ENCODE results near the gene ATXN2.
"Not testable (repeated sequence)": the region's sequence is repeated elsewhere in the genome, so short reads cannot be mapped to it uniquely, and the experiment has no call there.

The ATXN2 gene

DNA sequence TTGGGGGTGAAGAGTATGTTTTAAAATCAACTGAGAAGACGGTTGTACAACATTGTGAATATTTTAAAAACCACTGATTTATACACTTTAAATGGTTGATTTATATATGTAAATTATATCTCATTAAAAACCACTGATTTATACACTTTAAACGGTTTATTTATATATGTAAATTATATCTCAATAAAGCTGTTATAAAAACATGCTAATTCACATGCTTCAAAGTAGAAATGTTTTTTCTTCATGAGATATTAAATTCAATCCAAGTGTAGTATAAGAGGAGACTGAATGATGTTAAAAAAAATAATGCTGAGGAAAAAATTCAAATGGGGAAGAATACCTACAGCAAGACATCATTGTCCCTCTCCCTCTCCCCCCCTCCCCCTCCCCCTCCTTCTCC, 92.9 kb downstream of the ATXN2 start:
- no peak for DNase-seq (ENCODE audit: low read depth)

DNA sequence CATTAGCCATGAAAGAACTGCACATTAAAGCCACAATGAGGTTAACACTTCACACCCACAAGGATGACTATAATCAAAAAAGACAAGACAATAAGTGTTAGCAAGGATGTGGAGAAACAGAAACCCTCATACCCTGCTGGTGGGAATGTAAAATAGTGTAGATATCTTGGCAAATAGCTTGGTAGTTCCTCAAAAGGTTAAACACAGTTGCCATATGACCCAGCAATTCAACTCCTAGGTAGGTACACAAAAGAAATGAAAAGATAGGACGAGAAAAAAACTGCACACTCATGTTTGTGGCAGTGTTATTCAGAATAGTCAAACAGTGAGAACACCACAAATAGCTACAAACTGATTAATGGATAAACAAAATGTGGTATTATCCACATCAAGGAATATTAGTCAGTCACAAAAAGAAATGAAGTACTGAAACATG, 93.5 kb downstream of the ATXN2 start:
- DNase-seq (ENCODE audit: low read depth): no peak

DNA sequence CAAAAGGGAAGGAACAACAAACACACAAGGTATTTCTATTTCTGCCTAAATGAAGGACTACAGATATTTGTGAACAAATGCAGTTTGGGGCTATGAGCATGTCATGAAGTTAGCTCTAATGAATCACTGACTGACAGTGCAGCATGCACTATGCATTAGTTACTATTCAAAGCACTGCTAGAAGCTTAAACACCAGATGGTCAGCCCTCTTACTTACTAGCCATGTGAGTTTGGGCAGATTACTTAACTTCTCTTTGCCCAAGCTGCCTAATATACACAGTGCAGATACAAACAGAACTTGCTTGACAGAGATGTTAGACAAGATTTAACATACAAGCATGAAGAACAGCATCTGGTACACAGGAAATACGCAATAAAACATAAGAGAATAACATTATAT, 96.0 kb downstream of the ATXN2 start:
- DNase-seq (ENCODE audit: low read depth): no peak

DNA sequence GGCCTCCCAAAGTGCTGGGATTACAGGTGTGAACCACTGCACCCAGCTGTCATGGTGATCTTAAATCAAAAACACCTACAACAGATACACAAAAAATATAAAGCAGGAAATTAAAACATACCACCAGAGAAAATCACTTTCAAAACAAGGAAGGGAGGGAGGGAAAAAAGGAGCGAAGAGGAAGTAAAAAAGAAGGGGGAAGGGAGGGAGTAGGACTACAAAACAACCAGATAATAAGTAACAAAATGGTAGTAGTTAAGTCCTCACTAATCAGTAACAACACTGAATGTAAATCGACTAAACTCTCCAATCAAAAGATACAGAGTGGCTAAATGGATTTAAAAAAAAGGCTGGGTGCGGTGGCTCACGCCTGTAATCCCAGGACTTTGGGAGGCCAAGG, 104.4 kb downstream of the ATXN2 start:
- no peak for DNase-seq (ENCODE audit: low read depth)

DNA sequence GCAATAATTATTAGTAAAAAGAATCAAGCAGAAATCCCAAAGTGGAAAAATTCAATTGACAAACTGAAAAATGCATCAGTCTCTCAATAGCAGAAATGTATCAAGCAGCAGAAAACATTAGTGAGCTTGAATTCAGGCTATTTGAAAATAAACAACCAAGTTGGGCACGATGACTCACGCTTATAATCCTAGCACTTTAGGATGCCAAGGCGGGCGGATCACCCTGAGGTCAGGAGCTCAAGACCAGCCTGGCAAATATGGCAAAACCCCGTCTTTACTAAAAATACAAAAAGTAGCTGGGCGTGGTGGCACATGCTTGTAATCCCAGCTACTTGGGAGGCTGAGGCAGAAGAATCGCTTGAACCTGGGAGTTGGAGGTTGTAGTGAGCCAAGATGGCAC, 106.1 kb downstream of the ATXN2 start:
- DNase-seq (ENCODE audit: low read depth): peak; percentile 16

DNA sequence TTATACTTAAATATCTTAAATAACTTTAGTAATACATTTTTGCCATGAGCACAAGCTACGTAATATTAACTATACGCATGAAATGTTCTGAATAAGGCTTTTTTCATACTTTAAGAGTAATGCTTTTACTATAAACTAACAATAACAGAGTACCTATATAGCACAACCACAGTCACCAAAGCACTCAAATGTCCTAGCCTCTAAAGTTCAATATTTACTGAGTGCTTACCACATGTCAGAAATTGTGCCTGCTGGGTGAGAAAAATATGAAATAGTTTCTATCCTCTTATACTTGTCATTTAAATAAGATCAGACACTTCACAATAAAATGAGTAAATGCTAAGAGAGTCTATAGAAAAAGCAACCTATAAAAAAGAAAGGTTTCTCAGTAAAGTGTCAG, 110.3 kb downstream of the ATXN2 start:
- no peak for DNase-seq (ENCODE audit: low read depth)

DNA sequence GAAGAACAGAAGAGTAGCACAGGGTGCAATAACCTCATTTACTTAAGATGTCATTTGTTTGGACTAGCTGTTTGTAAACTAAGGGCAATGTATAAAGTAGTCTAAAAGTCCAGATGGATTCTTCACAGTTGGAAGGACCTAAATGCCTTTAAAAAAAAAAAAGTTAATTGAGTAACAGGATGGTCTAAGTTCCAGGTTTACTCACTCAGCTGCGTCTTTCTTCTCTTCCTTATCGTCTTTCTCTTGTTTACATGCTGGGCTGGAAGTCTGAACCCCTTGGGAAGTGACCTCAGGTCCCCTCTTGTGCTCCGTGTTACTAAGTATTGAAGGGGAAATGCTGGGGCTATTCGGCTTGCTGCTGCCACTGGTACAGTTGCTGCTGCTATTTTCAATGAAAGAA, 110.8 kb downstream of the ATXN2 start:
- DNase-seq (ENCODE audit: low read depth): no peak

DNA sequence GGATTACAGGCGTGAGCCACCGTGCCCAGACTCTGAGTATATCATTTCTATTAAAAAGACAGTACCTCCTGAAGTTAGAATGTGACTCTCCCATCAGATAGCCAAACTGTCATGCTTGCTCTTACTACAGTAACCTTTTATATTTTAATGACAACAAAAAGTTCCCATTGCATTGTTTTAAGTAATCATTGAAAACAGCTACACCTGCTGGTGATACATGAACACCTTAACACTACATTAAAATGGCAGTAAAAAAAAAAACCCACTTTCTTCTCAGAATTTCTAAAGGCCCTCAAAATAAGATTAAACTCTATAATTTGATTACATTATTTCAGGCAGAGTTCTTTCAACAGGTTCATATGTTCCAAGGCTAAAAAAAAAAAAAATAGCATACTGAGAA, 116.7 kb downstream of the ATXN2 start:
- DNase-seq (ENCODE audit: low read depth): no peak

DNA sequence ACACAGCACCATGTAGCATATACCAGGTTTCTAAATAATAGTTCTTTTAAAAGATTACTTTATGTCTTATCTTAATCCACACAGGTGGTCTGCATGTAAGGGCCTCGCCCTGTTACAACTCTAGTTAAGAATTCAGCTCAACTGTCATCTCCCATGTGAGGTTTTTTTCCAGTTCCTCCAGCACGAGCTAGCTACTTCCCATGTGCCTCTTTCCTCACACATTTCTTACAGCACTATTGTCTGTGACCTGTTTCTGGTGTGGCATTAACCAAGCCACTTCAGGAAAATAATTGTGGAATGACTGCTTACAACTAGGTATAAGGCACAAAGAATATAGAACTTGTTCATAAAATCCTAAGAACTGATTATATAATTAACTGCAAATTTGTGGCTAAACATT, 127.9 kb downstream of the ATXN2 start:
- DNase-seq (ENCODE audit: low read depth): no peak

DNA sequence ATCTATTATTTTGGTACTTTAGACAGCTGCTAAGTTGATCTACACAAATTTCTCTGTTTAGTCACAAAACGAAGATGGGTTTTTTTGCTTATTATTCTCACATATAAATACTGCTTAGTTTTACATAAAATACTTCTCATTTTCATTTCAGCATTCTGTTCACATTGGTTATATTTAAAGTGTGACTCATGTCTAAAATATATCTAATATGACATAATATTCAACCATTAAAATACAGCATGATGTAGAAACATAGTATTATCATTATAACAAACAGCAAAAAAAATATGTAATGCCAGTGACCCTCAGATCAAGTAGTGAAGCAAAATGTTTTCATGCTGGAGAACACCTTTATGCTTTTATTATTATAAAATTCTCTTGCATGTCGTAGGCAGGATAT, 129.7 kb downstream of the ATXN2 start:
- no peak for DNase-seq (ENCODE audit: low read depth)

DNA sequence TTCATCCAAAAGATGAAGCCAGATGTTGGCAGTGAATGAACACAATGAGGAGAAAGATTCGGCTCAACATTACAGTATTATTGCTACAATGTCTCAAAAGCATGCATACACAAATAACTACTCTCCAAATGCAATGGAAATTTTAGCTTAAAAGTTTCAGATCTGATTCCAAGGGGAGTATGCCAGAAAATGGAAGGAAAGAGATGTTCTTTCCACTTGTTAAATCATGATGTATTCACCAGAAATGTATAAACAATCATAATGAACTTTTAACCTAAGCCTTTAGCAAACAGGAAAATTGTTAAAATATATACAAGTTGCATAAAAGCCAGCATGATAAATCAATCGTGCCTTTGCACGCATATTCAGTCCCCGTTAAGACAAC, 131.3 kb downstream of the ATXN2 start:
- peak; percentile 64 for DNase-seq (ENCODE audit: low read depth)

DNA sequence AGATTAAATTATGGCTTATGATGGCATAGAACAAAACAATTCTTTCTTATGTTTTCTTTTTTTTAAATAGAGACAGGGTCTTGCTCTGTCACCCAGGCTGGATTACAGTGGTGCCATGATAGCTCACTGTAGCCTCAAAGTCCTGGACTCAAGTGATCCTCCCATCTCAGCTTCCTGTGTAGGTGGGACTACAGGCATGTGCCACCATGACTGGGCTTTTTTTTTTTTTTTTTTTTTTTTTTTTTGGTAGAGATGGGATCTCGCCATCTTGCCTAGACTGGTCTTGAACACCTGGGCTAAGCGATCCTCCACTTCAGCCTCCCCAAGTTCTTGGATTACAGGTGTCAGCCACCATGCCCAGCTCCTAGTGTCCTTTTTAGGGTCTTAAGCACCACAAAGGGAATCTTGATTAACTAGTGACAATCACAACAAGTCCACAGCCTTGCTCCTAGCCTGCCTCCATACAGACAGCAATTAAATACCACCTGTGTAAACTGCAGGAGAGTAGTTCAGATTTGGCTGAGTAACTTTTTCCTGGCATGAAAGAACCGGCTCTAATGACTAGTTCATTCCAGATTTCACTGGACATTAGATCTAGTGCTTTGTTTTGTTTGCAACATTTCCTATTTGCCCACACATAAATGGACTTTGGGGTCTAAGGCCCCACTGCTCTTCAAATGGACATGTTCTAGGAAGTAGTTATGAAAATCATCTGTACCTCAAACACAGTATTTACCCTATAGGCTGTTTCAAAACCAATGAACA, 131.8 kb downstream of the ATXN2 start:
- DNase-seq (ENCODE audit: low read depth): peak; percentile 39

DNA sequence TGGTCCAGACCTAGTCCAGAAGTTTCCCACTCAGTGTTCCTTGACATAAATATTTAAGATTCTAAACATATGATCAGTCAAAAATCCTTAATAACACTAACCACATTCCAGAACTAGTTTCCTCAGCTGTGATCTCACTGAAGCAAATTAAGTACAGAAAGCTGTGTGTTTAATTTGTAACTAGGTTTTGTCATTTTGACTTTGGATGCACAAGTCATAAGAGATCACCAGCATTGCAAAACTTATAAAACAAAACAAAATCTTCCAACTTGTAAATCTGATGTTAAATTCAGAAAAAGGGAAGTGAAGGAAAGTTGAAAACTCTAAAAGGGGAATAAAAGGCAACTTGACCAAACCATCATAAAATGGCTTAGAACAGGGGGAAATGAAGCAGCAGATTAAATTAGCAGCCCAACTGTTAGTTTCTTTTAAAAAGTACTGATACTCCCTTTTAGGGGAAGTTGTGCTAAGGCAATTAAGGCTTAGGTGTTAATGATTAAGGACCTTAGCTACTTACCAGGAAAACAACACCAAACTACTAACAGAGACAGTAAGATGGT, 136.8 kb downstream of the ATXN2 start:
- DNase-seq (ENCODE audit: low read depth): peak; percentile 81

DNA sequence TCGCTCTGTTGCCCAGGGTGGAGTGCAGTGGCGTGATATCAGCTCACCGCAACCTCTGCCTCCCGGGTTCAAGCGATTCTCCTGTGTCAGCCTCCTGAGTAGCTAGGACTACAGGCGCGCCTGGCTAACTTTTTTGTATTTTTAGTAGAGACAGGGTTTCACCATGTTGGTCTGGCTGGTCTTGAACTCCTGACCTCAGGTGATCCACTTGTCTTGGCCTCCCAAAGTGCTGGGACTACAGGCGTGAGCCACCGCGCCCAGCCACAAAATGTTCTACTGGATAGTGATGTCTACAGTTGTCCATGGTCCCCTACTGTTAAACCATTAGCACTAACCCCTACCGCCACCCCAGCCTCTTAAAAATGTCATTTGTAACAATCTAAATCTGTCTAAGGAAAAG, 139.0 kb downstream of the ATXN2 start:
- not testable (repeated sequence) for DNase-seq (ENCODE audit: low read depth)

DNA sequence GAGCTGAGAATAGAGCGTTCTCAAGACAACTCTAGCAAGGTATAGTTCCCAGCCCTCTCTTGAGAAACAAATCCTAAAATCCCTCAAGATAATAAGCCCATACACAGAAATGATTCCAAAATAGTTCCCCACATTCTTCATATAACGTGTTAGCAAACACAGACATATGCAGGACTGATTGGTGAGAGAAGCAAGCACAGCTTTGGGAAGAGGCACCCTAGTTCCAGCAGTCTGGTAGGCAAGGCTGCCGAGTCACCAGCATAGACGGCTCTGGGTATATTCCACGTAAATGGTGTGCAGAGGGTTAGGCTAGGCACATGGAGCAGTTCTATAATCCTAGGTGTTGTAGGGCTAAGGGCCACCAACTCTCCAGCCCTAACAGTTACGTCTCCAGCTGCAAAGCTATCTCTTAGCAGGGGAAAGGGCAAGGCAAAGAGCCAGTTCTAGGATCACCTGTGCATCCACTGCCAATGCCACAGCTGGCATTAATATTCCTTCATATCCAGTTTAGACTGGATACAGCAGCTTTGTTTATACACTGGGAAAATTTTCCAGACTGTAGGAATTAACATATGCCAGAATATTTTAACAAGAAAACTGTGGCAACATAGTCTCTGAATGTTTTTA, 140.5 kb downstream of the ATXN2 start:
- DNase-seq (ENCODE audit: low read depth): no peak

DNA sequence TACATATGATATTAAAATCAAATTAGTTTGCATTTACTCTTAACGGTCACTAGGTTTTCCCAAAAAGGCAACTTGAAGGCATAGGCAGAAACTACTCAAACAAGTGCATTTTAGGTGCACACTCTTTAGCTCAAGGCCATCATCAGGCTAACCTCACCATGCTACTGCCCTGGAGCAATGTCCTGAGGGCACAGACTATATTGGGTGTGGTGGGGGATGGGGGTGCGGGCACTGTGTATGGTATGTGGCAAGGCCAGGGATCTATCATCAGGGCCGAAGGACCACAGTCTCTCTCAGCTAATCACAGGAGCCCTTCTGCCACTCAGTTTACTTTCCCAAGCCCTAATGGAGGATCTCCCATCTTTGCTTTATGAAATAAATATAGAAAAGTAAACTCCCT, 141.5 kb downstream of the ATXN2 start:
- DNase-seq (ENCODE audit: low read depth): no peak

DNA sequence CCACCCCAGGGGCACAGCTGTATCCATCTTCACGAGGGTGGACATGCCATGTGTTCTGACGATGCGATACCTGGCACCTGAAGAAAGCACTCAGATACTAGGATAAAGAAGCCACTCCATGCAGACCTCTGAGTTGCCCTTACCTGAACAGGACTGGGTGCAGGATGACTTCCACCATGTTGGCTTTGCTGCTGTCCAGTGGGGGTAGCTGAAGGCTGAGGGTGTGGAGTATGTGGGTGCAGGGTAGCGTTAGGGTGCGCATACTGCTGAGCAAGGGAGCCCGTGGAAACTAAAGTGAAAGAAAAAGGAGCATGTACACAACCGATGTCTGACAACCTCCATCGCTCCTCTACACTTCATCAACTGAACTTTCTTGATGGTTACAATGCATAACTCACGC, 142.0 kb downstream of the ATXN2 start:
- no peak for DNase-seq (ENCODE audit: low read depth)

DNA sequence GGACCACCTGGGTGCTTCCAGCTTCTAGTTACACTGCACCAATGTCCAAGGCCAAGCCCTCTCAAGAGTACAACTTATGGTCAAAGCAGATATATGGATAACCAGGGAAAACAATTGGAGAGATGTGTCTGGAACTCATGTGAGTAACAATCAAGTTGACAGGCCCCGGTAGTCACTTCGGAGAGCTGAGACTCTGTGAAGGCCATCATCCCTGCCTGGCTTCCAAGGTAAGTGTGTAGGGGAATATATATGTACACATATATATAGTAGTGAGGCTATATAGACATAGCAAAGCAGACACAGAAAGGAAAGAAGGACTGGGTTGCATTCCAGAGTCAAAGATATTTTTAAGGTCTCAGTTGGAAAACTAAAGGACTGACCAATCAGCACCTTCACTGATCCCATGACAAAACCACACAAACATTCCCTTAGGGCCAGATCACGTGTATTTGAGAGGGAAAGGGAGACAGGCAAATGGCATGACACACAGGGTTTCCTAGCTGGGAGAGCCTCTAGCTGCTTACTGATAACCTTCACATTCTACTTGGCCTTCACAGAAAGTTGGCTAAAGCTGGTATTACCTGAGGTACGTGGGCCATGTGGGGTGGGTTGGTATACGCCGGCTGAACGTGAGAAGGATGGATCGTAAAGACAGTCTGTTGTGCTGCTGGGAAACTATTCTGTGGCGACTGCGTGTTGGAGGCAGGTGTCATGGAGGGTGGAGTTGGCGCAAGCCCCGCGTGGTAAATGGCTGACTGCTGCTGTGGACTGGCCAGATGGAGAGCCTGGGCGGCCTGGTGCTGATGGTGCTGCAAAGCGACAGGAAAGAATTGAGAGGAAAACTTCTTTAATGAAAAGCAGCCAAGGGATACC, 143.4 kb downstream of the ATXN2 start:
- peak; percentile 65 for DNase-seq (ENCODE audit: low read depth)

DNA sequence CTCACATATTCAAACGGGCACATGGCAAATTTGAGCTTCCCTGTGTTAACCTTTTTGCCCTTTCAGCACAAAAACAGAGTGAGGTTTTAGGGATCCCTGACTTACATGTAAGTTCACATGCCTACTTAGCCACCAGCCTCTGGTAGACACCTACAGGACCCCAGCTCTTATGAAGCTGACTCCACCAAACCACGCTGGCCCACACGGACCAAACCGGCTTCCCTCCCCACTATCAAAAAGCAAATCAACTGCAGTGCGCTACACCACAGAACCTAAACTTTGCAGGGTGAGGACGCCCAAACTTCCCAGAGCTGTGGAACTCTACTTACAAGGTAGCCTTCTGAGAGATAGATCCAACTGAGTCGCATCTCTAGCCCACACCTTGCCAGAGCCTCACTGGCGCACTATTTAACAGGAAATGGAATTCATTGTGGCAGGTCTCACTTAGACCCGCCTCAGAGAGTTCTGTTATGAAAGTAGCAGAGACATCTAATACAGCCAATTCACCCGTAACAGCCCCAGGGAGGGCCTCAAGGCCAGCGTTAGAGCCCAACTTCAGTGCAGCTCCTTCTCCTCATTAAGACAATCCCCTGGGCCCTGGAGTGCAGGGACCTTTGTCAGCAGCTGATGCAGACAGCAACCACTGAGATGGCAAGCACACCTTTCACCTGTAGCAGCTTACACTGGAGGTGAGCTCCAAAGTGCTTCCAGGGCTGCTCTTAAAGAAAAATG, 144.2 kb downstream of the ATXN2 start:
- no peak for DNase-seq (ENCODE audit: low read depth)

DNA sequence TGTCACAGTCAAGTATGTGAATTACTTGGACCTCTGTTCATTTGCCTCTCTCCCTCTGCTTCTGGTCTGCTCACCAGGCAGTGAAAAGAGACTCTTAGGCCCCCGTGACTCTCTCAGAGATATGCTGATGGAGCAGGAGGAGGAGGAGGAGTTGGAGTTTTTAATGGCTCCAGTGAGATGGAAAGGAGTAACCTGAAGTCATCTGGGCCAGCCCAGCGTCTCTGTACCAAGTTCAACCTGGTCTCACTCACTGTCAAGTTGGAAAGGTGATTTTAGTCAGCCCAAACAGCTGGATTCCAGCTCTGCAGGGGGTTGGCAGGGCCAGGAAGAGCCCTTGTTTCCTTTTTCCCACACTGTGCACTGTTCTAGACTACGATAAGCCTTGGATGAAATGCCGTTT, 144.8 kb downstream of the ATXN2 start:
- DNase-seq (ENCODE audit: low read depth): no peak

DNA sequence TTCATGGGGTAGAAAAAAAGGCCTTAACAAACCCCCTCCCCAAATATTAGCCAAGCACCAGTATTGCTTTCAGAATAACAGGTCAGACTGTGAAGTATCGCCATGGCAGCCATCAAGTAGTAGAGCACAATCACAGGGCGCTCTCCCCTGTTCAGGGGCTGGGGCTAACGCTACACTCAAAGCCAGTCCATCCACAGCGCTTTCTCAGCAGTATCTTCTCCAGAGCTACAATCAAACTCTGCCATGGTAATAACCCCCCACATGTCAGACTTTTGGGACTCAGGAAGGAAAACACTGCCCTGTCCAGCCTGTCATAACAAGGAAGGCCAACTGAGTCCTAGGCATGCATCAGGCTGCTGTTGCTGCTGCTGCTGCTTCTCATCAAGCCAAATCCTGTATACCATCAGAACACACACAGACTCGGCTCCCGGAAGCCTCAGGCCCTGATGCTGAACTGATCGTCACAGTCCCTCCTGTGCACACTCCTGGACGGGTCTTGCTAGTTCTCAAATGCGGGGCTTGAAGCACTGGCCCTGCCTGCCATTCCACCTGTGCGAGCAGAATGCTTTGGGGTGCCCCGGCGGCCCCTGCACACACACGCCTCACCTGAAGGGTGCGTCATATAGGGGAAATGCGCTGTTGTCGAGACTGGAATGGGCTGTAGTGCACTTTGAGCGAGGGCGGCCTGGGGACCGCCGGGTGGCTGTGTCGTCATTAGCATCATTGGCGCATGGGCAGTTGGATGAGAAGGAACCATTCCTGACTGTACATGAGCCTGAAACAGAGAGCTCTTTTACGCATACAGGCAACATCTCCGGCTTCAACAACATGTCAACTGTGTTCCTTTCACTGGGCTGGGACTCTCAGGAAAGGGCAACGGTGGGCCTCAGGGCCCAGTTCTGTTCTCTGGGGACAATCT, 145.8 kb downstream of the ATXN2 start:
- no peak for DNase-seq (ENCODE audit: low read depth)
